AG09319 (cell line): ENCODE results near the gene VAV2.

Experiments
- DNase-seq: peaks from one replicate; pipeline ENCODE4 v3.0.0-alpha.2; 2010; ENCODE audit warnings: low read depth; ENCODE audit errors: extremely low read depth
- CTCF ChIP-seq: IDR thresholded peaks from 2 replicates; pipeline ENCODE4 v1.5.1; 2011; ENCODE audit warnings: low read depth, mild to moderate bottlenecking, inconsistent platforms, low read length, moderate library complexity

The VAV2 gene

GRCh38 chr9:133954862-133955529 lies 37.1 kb downstream of the VAV2 start:
- no peak for DNase-seq
- TF ChIP-seq CTCF, result no peak

GRCh38 chr9:133953976-133954709 lies 38.0 kb downstream of the VAV2 start:
- TF ChIP-seq CTCF, result no peak
- no peak for DNase-seq

GRCh38 chr9:133953621-133953975 lies 38.5 kb downstream of the VAV2 start:
- DNase-seq, result no peak
- no peak for TF ChIP-seq CTCF

- no peak for TF ChIP-seq CTCF
- no peak for DNase-seq
Observed at GRCh38 chr9:133952598-133953550, 39.2 kb downstream of the VAV2 start.

GRCh38 chr9:133951265-133951664 lies 40.9 kb downstream of the VAV2 start:
- DNase-seq, result no peak
- TF ChIP-seq CTCF, result no peak

GRCh38 chr9:133950629-133951111 lies 41.5 kb downstream of the VAV2 start:
- TF ChIP-seq CTCF, result no peak
- DNase-seq, result no peak

GRCh38 chr9:133950192-133950591 lies 41.9 kb downstream of the VAV2 start:
- no peak for TF ChIP-seq CTCF
- DNase-seq, result no peak
